GM18868 (cell line): Measurements from ENCODE around the gene FAM111A.
A peak's percentile ranks its signal among the peaks of the same experiment; 100 is the strongest.
"Not testable (repeated sequence)": the region's sequence is repeated elsewhere in the genome, so short reads cannot be mapped to it uniquely, and the experiment has no call there.

Source experiments
- ATAC-seq: cut with Tn5 transposase; IDR thresholded peaks from one replicate; pipeline ENCODE4 v1.9.1; 2021; ENCODE audit warnings: mild to moderate bottlenecking, moderate library complexity; ENCODE audit not compliant: unreplicated experiment

Gene FAM111A

GRCh38 chr11:59142530-59143507 is at the start of gene FAM111A:
TSS of gene FAM111A (plus strand) at chr11:59142856. CDS start at chr11:59148873, 6,017 bp downstream.
- peak; percentile 70 for ATAC-seq

- not testable (repeated sequence) for ATAC-seq
Measured at GRCh38 chr11:59093576-59093975, 49.1 kb upstream of the FAM111A start.

GRCh38 chr11:59095225-59095624 is 47.4 kb upstream of the FAM111A start:
- peak; percentile 91 for ATAC-seq

- not testable (repeated sequence) for ATAC-seq
Measured at GRCh38 chr11:59095972-59096575, 46.6 kb upstream of the FAM111A start.

GRCh38 chr11:59097113-59097708 is 45.4 kb upstream of the FAM111A start:
- ATAC-seq = peak; percentile 43

GRCh38 chr11:59097938-59098337 is 44.7 kb upstream of the FAM111A start:
- peak; percentile 19 for ATAC-seq

GRCh38 chr11:59102259-59102765 is 40.3 kb upstream of the FAM111A start:
- ATAC-seq = peak; percentile 67

GRCh38 chr11:59106363-59107336 is 36.0 kb upstream of the FAM111A start, which contains the start of gene FAM111B:
TSS of gene FAM111B (plus strand) at chr11:59107237. CDS start at chr11:59109626, 2,389 bp downstream.
- peak; percentile 76 for ATAC-seq

GRCh38 chr11:59107721-59108120 is 34.9 kb upstream of the FAM111A start:
- not testable (repeated sequence) for ATAC-seq

- ATAC-seq = no peak
Measured at GRCh38 chr11:59112494-59112893, 30.2 kb upstream of the FAM111A start.

GRCh38 chr11:59114344-59114743 is 28.3 kb upstream of the FAM111A start:
- no peak for ATAC-seq

GRCh38 chr11:59115553-59115952 is 27.1 kb upstream of the FAM111A start:
- ATAC-seq = no peak

GRCh38 chr11:59117774-59118173 is 24.9 kb upstream of the FAM111A start:
- ATAC-seq = no peak

GRCh38 chr11:59119826-59120225 is 22.8 kb upstream of the FAM111A start:
- no peak for ATAC-seq

- peak; percentile 98 for ATAC-seq
Measured at GRCh38 chr11:59135648-59136461, 6.8 kb upstream of the FAM111A start.

GRCh38 chr11:59136551-59136950 is 6.1 kb upstream of the FAM111A start:
- not testable (repeated sequence) for ATAC-seq

GRCh38 chr11:59137190-59137589 is 5.5 kb upstream of the FAM111A start:
- no peak for ATAC-seq

- no peak for ATAC-seq
Measured at GRCh38 chr11:59138643-59139042, 4.0 kb upstream of the FAM111A start.

- no peak for ATAC-seq
Measured at GRCh38 chr11:59141191-59141590, 1.5 kb upstream of the FAM111A start.
